Stimulated activated CD8-positive, alpha-beta memory T cell treated with anti-CD3 and anti-CD28 coated beads, Interleukin-2, amount 100 ng/mL, for 1 hour (primary cell): Measurements from ENCODE around the gene SNRNP25.

Source experiments
- DNase-seq, 2 donors: peaks; one replicate each; pipeline ENCODE4 v3.0.0-alpha.2; 2020; ENCODE audit warnings: low read depth in 2 of 2

Gene SNRNP25

GRCh38 chr16:77273-77806, 23.7 kb downstream of the SNRNP25 start:
- DNase-seq = no peak

GRCh38 chr16:77807-78443, 24.3 kb downstream of the SNRNP25 start, which contains the start of gene MPG:
MPG (plus strand) TSS chr16:78225; CDS start chr16:78310, 85 bp downstream.
- peak; percentile 62 to 73 for DNase-seq

DNA sequence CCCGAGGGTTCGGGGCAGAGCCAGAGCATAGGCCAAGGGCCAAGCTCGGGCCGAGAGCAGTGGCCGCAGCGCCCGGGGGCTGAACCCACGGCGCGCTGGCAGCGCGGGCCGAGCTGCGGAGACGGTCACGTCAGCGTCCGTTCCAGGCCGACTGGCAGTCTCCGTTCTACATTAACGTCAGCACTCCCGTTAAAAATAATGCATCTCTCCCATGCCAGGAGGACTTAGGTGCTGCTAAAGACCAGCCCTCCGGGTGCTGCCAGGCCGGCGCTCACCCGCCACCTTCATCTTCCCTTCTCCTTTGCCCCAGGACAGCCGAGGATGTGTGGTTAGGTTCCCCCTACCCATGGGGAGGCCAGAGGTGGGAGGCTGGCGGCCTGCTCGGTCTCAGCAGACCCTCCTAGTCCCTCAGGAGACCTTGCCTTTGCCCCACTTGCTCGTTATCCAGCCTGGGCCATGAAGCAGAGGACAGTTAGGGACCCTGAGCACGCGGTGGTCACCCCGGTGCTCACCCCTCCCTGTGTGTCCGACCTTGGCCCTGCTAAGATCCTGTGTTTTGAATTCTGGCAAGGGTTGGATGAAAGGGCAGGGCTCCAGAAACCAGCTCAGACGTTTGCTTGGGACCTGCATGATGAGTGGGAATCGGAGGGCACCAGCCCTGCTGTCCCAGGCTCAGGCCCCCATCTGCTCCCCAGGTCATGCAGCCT, 25.0 kb downstream of the SNRNP25 start:
- no peak for DNase-seq

DNA sequence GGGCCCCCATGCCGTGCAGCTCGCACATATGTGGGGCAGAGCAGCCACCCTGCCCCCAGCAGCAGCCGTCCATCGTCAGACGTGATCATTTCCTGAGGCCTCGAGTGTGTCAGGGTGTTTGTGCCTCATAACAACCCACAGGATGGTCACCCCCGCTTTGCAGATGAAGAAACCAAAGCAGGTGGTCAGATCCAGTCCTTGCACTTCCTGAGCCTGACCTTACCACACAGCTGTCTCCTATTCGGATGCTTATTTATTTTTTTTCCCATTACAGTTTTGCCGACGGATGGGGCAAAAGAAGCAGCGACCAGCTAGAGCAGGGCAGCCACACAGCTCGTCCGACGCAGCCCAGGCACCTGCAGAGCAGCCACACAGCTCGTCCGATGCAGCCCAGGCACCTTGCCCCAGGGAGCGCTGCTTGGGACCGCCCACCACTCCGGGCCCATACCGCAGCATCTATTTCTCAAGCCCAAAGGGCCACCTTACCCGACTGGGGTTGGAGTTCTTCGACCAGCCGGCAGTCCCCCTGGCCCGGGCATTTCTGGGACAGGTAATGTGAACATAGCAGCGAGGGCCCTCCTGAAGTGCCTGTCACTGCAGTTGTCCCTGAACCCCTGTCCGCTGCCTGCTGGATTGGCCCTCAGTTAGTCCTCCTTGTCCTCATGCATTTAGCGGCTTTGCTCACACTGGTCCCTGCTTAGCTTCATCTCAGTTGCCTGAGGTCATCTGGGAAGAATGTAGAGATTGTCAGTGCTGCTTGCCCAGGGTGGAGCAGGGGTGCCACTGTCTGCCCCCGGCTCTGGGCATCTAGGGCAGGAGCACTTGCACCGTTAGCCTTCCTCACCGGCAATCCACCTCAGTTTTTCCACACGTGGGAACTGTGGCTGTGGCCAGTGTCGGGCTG, 25.8 kb downstream of the SNRNP25 start:
- no peak for DNase-seq

GRCh38 chr16:83060-83603, 29.5 kb downstream of the SNRNP25 start:
- no peak for DNase-seq

- DNase-seq = no peak
Observed at GRCh38 chr16:83781-84615, 30.4 kb downstream of the SNRNP25 start.

DNA sequence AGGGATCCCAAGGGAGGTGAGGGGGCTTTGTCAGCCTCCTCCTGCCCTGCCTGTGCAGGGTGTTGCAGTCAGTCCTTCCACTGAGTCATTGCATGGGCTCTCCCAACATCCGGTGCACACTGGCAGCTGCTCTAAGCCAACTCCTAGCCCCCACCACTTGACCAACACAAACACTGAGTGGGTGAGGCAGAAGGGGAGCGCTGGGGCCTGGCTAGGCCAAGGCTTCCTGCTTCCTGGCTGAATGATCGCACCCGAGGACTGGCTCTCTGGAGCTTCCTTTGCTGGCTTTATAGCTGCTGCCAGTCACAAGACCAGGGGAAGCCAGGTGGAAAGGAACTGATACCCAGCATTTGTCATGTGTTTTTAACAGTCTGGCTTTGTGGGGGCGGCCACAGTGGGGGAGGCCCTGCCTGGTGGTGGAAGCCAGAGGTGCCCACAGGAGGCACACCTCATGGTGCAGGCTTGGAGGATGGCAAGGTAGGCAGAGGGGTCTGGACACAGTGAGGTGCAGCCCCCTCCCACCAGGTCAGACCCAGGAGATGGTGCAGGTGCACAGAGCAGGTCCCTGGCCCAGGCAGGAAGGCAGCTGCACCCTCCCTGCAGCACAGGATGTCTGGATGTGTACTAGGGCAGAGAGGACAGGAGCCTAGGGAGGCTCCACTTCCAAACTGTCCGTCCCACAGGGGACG, 31.2 kb downstream of the SNRNP25 start:
- DNase-seq = peak; percentile 19 to 20

DNA sequence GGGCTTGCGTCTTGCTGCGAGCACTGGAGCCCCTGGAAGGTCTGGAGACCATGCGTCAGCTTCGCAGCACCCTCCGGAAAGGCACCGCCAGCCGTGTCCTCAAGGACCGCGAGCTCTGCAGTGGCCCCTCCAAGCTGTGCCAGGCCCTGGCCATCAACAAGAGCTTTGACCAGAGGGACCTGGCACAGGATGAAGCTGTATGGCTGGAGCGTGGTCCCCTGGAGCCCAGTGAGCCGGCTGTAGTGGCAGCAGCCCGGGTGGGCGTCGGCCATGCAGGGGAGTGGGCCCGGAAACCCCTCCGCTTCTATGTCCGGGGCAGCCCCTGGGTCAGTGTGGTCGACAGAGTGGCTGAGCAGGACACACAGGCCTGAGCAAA, 31.8 kb downstream of the SNRNP25 start:
- no peak for DNase-seq

GRCh38 chr16:85865-86264, 32.2 kb downstream of the SNRNP25 start:
- DNase-seq = no peak

DNA sequence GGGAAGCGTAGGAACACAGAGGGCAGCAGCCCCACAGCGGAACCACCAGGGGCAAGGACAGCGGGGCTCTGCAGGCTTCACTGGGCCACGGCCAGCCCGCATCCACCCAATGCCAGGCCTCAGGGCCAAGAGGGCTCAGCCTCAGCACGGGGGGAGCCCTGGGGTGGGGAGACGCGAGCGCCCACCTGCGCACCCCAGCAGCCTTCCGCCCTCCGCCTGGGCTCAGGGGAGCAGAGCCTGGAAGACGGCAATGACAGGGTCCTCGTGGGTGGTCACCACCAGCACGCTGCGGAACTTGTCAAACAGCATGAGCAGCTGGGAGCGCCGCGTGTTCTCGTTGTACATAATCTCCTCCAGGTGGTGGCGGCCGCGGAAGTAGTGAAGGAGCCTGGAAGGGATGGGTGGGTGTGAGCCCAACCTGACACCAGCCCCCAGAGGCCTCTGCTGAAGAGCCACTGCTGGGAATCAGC, 32.9 kb downstream of the SNRNP25 start:
- no peak for DNase-seq

GRCh38 chr16:88613-89012, 35.0 kb downstream of the SNRNP25 start:
- DNase-seq = no peak

- no peak for DNase-seq
Observed at GRCh38 chr16:89391-90302, 36.0 kb downstream of the SNRNP25 start.

DNA sequence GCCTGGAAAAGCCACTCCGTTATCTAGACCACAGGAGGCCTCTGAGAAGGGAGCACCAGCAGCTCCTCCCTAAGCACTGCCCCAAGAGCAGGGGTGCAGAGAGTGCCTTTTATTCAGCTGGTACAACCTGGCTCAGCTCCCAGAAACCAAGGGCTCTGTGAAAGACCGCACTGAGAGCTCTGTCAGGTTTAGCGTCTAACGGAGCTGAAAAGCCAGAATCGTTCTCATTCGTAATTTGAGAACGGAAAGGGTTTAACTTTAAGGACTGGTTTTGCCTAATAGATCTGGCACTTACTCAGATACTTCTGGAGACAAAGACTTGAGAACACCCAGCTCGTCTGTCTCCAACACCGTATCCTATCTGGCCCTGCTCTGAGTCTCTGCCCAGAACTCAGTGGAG, 37.9 kb downstream of the SNRNP25 start:
- no peak for DNase-seq

GRCh38 chr16:92431-93339, 39.1 kb downstream of the SNRNP25 start:
- DNase-seq = no peak

DNA sequence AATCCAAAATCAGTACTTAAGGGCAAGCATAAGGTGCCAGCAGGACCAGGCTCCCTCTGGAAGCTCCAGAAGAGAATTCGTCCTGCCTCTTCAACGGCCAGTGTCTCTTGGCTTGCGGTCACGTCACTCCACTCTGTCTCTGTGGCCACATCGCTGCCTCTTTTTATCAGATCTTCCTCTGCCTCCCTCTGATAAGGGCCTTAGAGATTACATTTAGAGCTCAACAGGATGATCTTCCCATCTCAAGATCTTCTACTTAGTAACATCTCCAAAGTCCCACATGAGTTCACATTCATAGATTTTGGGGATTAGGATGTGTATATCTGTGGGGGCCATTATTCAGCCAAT, 41.3 kb downstream of the SNRNP25 start:
- no peak for DNase-seq

DNA sequence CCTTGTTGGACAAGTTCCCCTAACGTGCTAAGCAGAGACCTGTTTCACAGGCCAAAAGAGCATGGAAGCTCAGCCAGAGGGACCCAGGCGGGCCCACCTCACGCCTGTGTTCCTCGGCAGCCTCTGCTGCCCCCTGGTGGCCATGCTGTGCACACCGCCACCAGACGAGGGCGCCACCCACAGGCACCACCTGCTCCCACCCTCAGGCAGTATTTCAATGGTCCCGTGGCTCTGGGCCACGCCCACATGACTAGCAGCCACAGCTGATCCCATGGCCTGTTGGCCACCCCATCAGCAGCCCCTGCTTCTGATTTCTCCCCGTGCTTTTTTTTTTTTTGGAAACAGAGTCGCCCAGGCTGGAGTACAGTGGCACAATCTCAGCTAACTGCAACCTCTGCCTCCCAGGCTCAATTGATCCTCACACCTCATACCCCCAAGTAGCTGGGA, 43.3 kb downstream of the SNRNP25 start:
- peak; percentile 84 to 86 for DNase-seq

DNA sequence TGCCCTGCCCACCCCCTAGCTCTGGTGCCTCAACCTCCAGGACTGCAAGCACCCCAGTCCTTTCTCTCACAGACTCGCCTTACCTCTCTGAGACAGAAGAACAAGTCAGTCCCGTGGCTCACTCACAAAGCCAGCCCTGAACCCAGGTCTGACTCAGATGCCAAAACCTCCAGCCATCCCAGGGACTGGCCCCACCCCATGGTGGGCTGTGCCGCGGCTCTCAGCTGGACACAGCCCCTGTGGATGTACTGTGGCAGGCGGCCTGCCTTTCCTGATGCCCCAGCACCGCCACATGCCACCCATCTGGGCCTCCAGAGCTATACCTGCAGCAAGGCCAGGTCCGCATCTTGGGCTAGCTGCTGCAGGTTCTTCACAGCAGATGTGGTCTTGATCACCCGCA, 44.2 kb downstream of the SNRNP25 start:
- DNase-seq = no peak

GRCh38 chr16:100989-101388, 47.4 kb downstream of the SNRNP25 start:
- no peak for DNase-seq
